WTC11 (cell line): Measurements from ENCODE around the gene MDFIC. TPM values are rescaled to one million over a fixed set of nuclear protein-coding genes. Genes with fewer than 3 reads are reported as not detected.

Experiments
- ATAC-seq: fragments of 200-7000 bp; cut with Tn5 transposase; 2 replicates; pipeline ENCODE4 v1.10.0; 2021; ENCODE audit warnings: mild to moderate bottlenecking, moderate library complexity
- CTCF ChIA-PET: fragments of 300-600 bp; sonication (Branson Sonifier 250); formaldehyde crosslinking; loops from one replicate; lab custom pipeline; 2021; ENCODE audit warnings: antibody characterized with exemption; lab: Charles Lee
- POLR2A ChIA-PET: fragments of 350-600 bp; sonication (Branson Sonifier 250); formaldehyde crosslinking; loops from one replicate; lab custom pipeline; 2021; ENCODE audit warnings: antibody characterized with exemption; lab: Charles Lee
- DNase-seq: peaks from one replicate; pipeline ENCODE4 v3.0.0; 2021; ENCODE audit warnings: low spot score
- H3K27ac Mint-ChIP-seq: 2 replicates; pipeline ENCODE4 v1.8.0; 2021; ENCODE audit warnings: mixed read lengths
- H3K27me3 Mint-ChIP-seq: 2 replicates; pipeline ENCODE4 v1.8.0; 2021; ENCODE audit warnings: low read depth, mild to moderate bottlenecking, moderate library complexity, mixed read lengths
- H3K36me3 Mint-ChIP-seq: 2 replicates; pipeline ENCODE4 v1.8.0; 2021; ENCODE audit warnings: mixed read lengths
- H3K4me1 Mint-ChIP-seq: 2 replicates; pipeline ENCODE4 v1.8.0; 2022; ENCODE audit warnings: mixed read lengths
- H3K4me3 Mint-ChIP-seq: 2 replicates; pipeline ENCODE4 v1.8.0; 2021; ENCODE audit warnings: mild to moderate bottlenecking, moderate library complexity, mixed read lengths
- H3K9me3 Mint-ChIP-seq: 2 replicates; pipeline ENCODE4 v1.8.0; 2021; ENCODE audit warnings: mixed read lengths
- AFF4 ChIP-seq: sonication (generic); formaldehyde crosslinking; IDR thresholded peaks from 2 replicates; pipeline ENCODE4 v1.8.1; 2023; ENCODE audit warnings: mild to moderate bottlenecking, missing genetic modification reagents, borderline replicate concordance
- CTCF ChIP-seq: fragments of 200-600 bp; IDR thresholded peaks from 2 replicates; pipeline ENCODE4 v1.8.0; 2022; ENCODE audit warnings: antibody characterized with exemption
- ELF4 ChIP-seq: sonication (generic); formaldehyde crosslinking; IDR thresholded peaks from 2 replicates; pipeline ENCODE4 v1.8.1; 2022; ENCODE audit warnings: low read depth, mild to moderate bottlenecking, moderate library complexity, missing genetic modification reagents
- ESRRA ChIP-seq: sonication (generic); formaldehyde crosslinking; IDR thresholded peaks from 2 replicates; pipeline ENCODE4 v1.8.1; 2022; ENCODE audit warnings: mild to moderate bottlenecking, missing genetic modification reagents, borderline replicate concordance
- ETV6 ChIP-seq: sonication (generic); formaldehyde crosslinking; IDR thresholded peaks from 2 replicates; pipeline ENCODE4 v1.8.1; 2022; ENCODE audit warnings: mild to moderate bottlenecking, missing genetic modification reagents
- FOXK1 ChIP-seq: sonication (generic); formaldehyde crosslinking; IDR thresholded peaks from 2 replicates; pipeline ENCODE4 v1.8.0; 2022; ENCODE audit warnings: mild to moderate bottlenecking, moderate library complexity, missing genetic modification reagents
- GTF2I ChIP-seq: fragments of 250-450 bp; sonication (Bioruptor Pico); conservative IDR thresholded peaks from 2 replicates; pipeline ENCODE4 v1.4.0; 2021; ENCODE audit warnings: mild to moderate bottlenecking
- JAZF1 ChIP-seq: fragments of 250-450 bp; sonication (Bioruptor Pico); IDR thresholded peaks from 2 replicates; pipeline ENCODE4 v1.9.0; 2021; ENCODE audit warnings: moderate library complexity, mild to moderate bottlenecking, inconsistent platforms
- MAX ChIP-seq: sonication (generic); formaldehyde crosslinking; IDR thresholded peaks from 2 replicates; pipeline ENCODE4 v1.8.0; 2022; ENCODE audit warnings: mild to moderate bottlenecking, missing genetic modification reagents
- MLX ChIP-seq: sonication (generic); formaldehyde crosslinking; IDR thresholded peaks from 2 replicates; pipeline ENCODE4 v1.8.1; 2023; ENCODE audit warnings: mild to moderate bottlenecking, missing genetic modification reagents, moderate library complexity
- MXD4 ChIP-seq: fragments of 250-450 bp; sonication (Bioruptor Pico); IDR thresholded peaks from 2 replicates; pipeline ENCODE4 v1.8.0; 2021; ENCODE audit warnings: mild to moderate bottlenecking, moderate library complexity, borderline replicate concordance
- MYBL2 ChIP-seq: sonication (generic); formaldehyde crosslinking; IDR thresholded peaks from 2 replicates; pipeline ENCODE4 v1.8.1; 2023; ENCODE audit warnings: mild to moderate bottlenecking, moderate library complexity, missing genetic modification reagents
- OVOL2 ChIP-seq: fragments of 250-450 bp; sonication (Bioruptor Pico); IDR thresholded peaks from 2 replicates; pipeline ENCODE4 v1.9.0; 2021; ENCODE audit warnings: mild to moderate bottlenecking, borderline replicate concordance
- SOX15 ChIP-seq: fragments of 250-450 bp; sonication (Bioruptor Pico); IDR thresholded peaks from 2 replicates; pipeline ENCODE4 v1.9.0; 2021; ENCODE audit warnings: mild to moderate bottlenecking
- SP1 ChIP-seq: sonication (generic); formaldehyde crosslinking; conservative IDR thresholded peaks from 2 replicates; pipeline ENCODE4 v1.8.1; 2022; ENCODE audit warnings: missing genetic modification reagents
- ZNF138 ChIP-seq: sonication (generic); formaldehyde crosslinking; conservative IDR thresholded peaks from 2 replicates; pipeline ENCODE4 v1.8.1; 2022; ENCODE audit warnings: mild to moderate bottlenecking, moderate library complexity, missing genetic modification reagents
- ZNF263 ChIP-seq: sonication (generic); formaldehyde crosslinking; IDR thresholded peaks from 2 replicates; pipeline ENCODE4 v1.8.1; 2022; ENCODE audit warnings: low read depth, mild to moderate bottlenecking, moderate library complexity, missing genetic modification reagents
- ZNF416 ChIP-seq: fragments of 250-450 bp; sonication (Bioruptor Pico); IDR thresholded peaks from 2 replicates; pipeline ENCODE4 v1.9.0; 2021; ENCODE audit warnings: mild to moderate bottlenecking, inconsistent platforms
- ZNF512 ChIP-seq: sonication (generic); formaldehyde crosslinking; IDR thresholded peaks from 2 replicates; pipeline ENCODE4 v1.8.1; 2022; ENCODE audit warnings: missing genetic modification reagents, borderline replicate concordance
- total RNA-seq: library from RNA; stranded (reverse); gene quantifications from 3 replicates; pipeline ENCODE4 v1.2.3, GENCODE V29; 2021
- TF ChIP-seq, protein P1 (sequence below): sonication (generic); formaldehyde crosslinking; conservative IDR thresholded peaks from 2 replicates; pipeline ENCODE4 v1.8.1; 2023; ENCODE audit warnings: mild to moderate bottlenecking, low read depth, missing genetic modification reagents, moderate library complexity
- TF ChIP-seq, protein P2 (sequence below): sonication (generic); formaldehyde crosslinking; IDR thresholded peaks from 2 replicates; pipeline ENCODE4 v1.8.1; 2022; ENCODE audit warnings: mild to moderate bottlenecking, moderate library complexity, missing genetic modification reagents
- TF ChIP-seq, protein P3 (sequence below): sonication (generic); formaldehyde crosslinking; IDR thresholded peaks from 2 replicates; pipeline ENCODE4 v1.8.0; 2023; ENCODE audit warnings: mild to moderate bottlenecking, missing genetic modification reagents

Gene MDFIC
- total RNA-seq, 1 experiment from 2014 or later, result 8.4 TPM

- TF ChIP-seq, protein P1, sequence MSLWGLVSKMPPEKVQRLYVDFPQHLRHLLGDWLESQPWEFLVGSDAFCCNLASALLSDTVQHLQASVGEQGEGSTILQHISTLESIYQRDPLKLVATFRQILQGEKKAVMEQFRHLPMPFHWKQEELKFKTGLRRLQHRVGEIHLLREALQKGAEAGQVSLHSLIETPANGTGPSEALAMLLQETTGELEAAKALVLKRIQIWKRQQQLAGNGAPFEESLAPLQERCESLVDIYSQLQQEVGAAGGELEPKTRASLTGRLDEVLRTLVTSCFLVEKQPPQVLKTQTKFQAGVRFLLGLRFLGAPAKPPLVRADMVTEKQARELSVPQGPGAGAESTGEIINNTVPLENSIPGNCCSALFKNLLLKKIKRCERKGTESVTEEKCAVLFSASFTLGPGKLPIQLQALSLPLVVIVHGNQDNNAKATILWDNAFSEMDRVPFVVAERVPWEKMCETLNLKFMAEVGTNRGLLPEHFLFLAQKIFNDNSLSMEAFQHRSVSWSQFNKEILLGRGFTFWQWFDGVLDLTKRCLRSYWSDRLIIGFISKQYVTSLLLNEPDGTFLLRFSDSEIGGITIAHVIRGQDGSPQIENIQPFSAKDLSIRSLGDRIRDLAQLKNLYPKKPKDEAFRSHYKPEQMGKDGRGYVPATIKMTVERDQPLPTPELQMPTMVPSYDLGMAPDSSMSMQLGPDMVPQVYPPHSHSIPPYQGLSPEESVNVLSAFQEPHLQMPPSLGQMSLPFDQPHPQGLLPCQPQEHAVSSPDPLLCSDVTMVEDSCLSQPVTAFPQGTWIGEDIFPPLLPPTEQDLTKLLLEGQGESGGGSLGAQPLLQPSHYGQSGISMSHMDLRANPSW (CRISPR knock-in tag), result no peak
- TF ChIP-seq ZNF416 (CRISPR knock-in tag) (no peak), ELF4 (CRISPR knock-in tag) (no peak), ZNF263 (no peak), OVOL2 (no peak), AFF4 (CRISPR knock-in tag) (no peak), ESRRA (CRISPR knock-in tag) (no peak), JAZF1 (CRISPR knock-in tag) (no peak), CTCF (no peak), MYBL2 (CRISPR knock-in tag) (no peak), MLX (CRISPR knock-in tag) (no peak), MXD4 (CRISPR knock-in tag) (no peak), FOXK1 (no peak), ZNF138 (CRISPR knock-in tag) (no peak)
- TF ChIP-seq, protein P2, sequence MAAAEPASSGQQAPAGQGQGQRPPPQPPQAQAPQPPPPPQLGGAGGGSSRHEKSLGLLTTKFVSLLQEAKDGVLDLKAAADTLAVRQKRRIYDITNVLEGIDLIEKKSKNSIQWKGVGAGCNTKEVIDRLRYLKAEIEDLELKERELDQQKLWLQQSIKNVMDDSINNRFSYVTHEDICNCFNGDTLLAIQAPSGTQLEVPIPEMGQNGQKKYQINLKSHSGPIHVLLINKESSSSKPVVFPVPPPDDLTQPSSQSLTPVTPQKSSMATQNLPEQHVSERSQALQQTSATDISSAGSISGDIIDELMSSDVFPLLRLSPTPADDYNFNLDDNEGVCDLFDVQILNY, result no peak
These were observed 18.3 kb downstream of the MDFIC start (continued) for GRCh38 chr7:114940220-114940619.

GRCh38 chr7:114941692-114942091 lies 19.8 kb downstream of the MDFIC start:
- CTCF ChIA-PET, result no interaction called here
- no peak overlapping the region for H3K4me3 Mint-ChIP-seq
- no peaks in the 10 kb centered on the region for H3K27me3 Mint-ChIP-seq
- H3K27ac Mint-ChIP-seq, result no peak overlapping the region
- H3K36me3 Mint-ChIP-seq, result no peaks in the 10 kb centered on the region
- ATAC-seq (no peak), DNase-seq (no peak)
- POLR2A ChIA-PET, result interaction anchor here (0.6 kb wide), 1 partner anchor 639 kb away, joined by 5 read pairs; no protein-coding TSS in a partner anchor
- H3K4me1 Mint-ChIP-seq, result peaks cover 28% of the 10 kb centered on the region
- H3K9me3 Mint-ChIP-seq, result no peaks in the 10 kb centered on the region
- TF ChIP-seq MAX (no peak), ZNF512 (CRISPR knock-in tag) (no peak), ESRRA (CRISPR knock-in tag) (no peak), SP1 (no peak), SOX15 (no peak), GTF2I (CRISPR knock-in tag) (no peak), ETV6 (CRISPR knock-in tag) (no peak)
- TF ChIP-seq, protein P2, result no peak
- TF ChIP-seq, protein P3, sequence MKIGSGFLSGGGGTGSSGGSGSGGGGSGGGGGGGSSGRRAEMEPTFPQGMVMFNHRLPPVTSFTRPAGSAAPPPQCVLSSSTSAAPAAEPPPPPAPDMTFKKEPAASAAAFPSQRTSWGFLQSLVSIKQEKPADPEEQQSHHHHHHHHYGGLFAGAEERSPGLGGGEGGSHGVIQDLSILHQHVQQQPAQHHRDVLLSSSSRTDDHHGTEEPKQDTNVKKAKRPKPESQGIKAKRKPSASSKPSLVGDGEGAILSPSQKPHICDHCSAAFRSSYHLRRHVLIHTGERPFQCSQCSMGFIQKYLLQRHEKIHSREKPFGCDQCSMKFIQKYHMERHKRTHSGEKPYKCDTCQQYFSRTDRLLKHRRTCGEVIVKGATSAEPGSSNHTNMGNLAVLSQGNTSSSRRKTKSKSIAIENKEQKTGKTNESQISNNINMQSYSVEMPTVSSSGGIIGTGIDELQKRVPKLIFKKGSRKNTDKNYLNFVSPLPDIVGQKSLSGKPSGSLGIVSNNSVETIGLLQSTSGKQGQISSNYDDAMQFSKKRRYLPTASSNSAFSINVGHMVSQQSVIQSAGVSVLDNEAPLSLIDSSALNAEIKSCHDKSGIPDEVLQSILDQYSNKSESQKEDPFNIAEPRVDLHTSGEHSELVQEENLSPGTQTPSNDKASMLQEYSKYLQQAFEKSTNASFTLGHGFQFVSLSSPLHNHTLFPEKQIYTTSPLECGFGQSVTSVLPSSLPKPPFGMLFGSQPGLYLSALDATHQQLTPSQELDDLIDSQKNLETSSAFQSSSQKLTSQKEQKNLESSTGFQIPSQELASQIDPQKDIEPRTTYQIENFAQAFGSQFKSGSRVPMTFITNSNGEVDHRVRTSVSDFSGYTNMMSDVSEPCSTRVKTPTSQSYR, result no peak
